SK-N-SH (cell line): ENCODE measurements around the gene ASPSCR1.
A peak's percentile ranks its signal among the peaks of the same experiment; 100 is the strongest.

Source experiments
- CTCF ChIP-seq: fragments of 200-600 bp; sonication (generic); IDR thresholded peaks from 2 replicates; pipeline ENCODE4 v1.6.1; 2017; ENCODE audit warnings: antibody characterized with exemption, mild to moderate bottlenecking, moderate library complexity
- ELF1 ChIP-seq: IDR thresholded peaks from 2 replicates; pipeline ENCODE4 v1.4.0; 2012
- EP300 ChIP-seq, 2 experiments: IDR thresholded peaks; 2 replicates each; pipeline versions ENCODE4 v1.4.0 to v1.6.1; 2012; ENCODE audit warnings: borderline replicate concordance in 1 of 2, low read depth in 1 of 2, low read length in 1 of 2
- EZH2phosphoT487 ChIP-seq: fragments of 200-600 bp; sonication (generic); IDR thresholded peaks from 2 replicates; pipeline ENCODE4 v1.6.1; 2017; ENCODE audit warnings: low read depth, mixed run types, mild to moderate bottlenecking, antibody characterized with exemption, moderate library complexity, borderline replicate concordance
- GABPA ChIP-seq: IDR thresholded peaks from 2 replicates; pipeline ENCODE4 v1.4.0; 2012; ENCODE audit warnings: low read depth, mild to moderate bottlenecking
- JUND ChIP-seq: IDR thresholded peaks from 2 replicates; pipeline ENCODE4 v1.4.0; 2012
- MAX ChIP-seq: IDR thresholded peaks from 2 replicates; pipeline ENCODE4 v1.4.0; 2012; ENCODE audit warnings: low read depth
- NFIC ChIP-seq: IDR thresholded peaks from 2 replicates; pipeline ENCODE4 v1.4.0; 2012; ENCODE audit warnings: borderline replicate concordance
- POLR2AphosphoS5 ChIP-seq: IDR thresholded peaks from 2 replicates; pipeline ENCODE4 v1.6.1; 2012; ENCODE audit warnings: low read depth, low read length
- RAD21 ChIP-seq: IDR thresholded peaks from 2 replicates; pipeline ENCODE4 v1.6.1; 2012; ENCODE audit warnings: mild to moderate bottlenecking, low read length
- SIN3A ChIP-seq: IDR thresholded peaks from 2 replicates; pipeline ENCODE4 v1.6.1; 2012; ENCODE audit warnings: low read depth, mild to moderate bottlenecking, low read length, moderate library complexity, borderline replicate concordance
- TAF1 ChIP-seq: IDR thresholded peaks from 2 replicates; pipeline ENCODE4 v1.6.1; 2012; ENCODE audit warnings: low read depth, mild to moderate bottlenecking, low read length, moderate library complexity, borderline replicate concordance
- TCF12 ChIP-seq: IDR thresholded peaks from 2 replicates; pipeline ENCODE4 v1.4.0; 2012
- USF2 ChIP-seq: fragments of 150-350 bp; IDR thresholded peaks from 2 replicates; pipeline ENCODE4 v1.6.1; 2017; ENCODE audit warnings: antibody characterized with exemption, low read length, low read depth, borderline replicate concordance

GRCh38 chr17:82065638-82066303, 88.3 kb downstream of the ASPSCR1 start, which contains the start of gene DUS1L:
- no peak for TF ChIP-seq CTCF
- no peak for TF ChIP-seq USF2
- TF ChIP-seq SIN3A, result peak; percentile 89; the same call in 1 of the 2 replicates
- no peak for TF ChIP-seq RAD21
- 0 out of 2 replicates have a peak, but pooled peaks have one; percentile 48 for TF ChIP-seq ELF1
- no peak for TF ChIP-seq JUND
- no peak for TF ChIP-seq EZH2phosphoT487
- peak; percentile 87 for TF ChIP-seq TAF1
- TF ChIP-seq GABPA, result peak; percentile 90
- peak; percentile 77 for TF ChIP-seq MAX
- no peak for TF ChIP-seq EP300 (IDR thresholded peaks at IDR 0.05; ENCODE audit: borderline replicate concordance in 1 of 2, low read depth in 1 of 2, low read length in 1 of 2)
- TF ChIP-seq NFIC, result no peak; the same call in 1 of the 2 replicates
- TF ChIP-seq TCF12, result no peak
- no peak; the same call in 1 of the 2 replicates for TF ChIP-seq POLR2AphosphoS5
